ENCODE results near the gene GRK6.
A peak's percentile ranks its signal among the peaks of the same experiment; 100 is the strongest.

Gene GRK6

DNA sequence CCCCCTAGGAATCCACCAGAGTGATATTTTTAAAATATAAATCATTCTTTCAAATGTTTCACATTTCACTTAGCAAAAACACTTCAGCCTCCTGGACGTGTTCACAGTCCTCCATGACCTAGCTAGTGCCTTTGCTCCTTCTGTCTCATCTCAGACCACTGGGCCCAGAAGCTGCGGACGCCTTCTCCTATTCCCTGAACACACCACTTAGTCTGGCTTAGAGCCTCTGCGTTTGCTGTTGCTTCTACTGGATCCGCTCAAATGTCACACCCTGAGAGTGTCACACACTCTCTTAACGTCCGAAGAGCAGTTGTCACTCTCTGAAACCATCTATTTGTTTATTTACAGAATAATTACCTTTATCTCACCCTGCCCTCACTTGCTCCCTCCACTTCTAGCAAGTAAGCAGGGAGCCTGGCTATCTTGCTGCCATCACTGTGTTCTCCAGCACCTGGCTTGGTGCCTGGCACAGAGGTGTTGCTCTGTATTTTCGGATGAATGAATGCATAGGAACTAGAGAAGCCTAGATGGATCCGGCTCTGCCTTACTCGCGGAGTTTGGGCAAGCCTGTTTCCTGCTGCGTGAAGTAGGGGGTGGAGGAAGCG, 1.2 kb upstream of the GRK6 start:
- Histone ChIP-seq H3K4me3 (peak overlapping the region; percentile 67), H3K27ac (peak overlapping the region; percentile 71), H3K4me1 (peaks cover 41% of the 10 kb centered on the region), H3K27me3 (no peaks in the 10 kb centered on the region), H3K36me3 (no peaks in the 10 kb centered on the region), H3K4me2 (peak overlapping the region; percentile 88), H3K9me3 (no peaks in the 10 kb centered on the region), H3K9ac (peak overlapping the region; percentile 73), H4K20me1 (peaks cover 20% of the 10 kb centered on the region)
- no peak for TF ChIP-seq Cebpa-rat (IDR thresholded peaks at IDR 0.05)

- Histone ChIP-seq H4K20me1 (peaks cover 20% of the 10 kb centered on the region), H3K4me2 (peak overlapping the region; percentile 88), H3K9me3 (no peaks in the 10 kb centered on the region), H3K4me3 (peak overlapping the region; percentile 97), H3K36me3 (no peaks in the 10 kb centered on the region), H3K27ac (peak overlapping the region; percentile 71), H3K27me3 (no peaks in the 10 kb centered on the region), H3K9ac (peak overlapping the region; percentile 73), H3K4me1 (peaks cover 48% of the 10 kb centered on the region)
- no peak for TF ChIP-seq Cebpa-rat (IDR thresholded peaks at IDR 0.05)
Measured at GRCh38 chr5:177425801-177426565, 493 bp upstream of the GRK6 start.

DNA sequence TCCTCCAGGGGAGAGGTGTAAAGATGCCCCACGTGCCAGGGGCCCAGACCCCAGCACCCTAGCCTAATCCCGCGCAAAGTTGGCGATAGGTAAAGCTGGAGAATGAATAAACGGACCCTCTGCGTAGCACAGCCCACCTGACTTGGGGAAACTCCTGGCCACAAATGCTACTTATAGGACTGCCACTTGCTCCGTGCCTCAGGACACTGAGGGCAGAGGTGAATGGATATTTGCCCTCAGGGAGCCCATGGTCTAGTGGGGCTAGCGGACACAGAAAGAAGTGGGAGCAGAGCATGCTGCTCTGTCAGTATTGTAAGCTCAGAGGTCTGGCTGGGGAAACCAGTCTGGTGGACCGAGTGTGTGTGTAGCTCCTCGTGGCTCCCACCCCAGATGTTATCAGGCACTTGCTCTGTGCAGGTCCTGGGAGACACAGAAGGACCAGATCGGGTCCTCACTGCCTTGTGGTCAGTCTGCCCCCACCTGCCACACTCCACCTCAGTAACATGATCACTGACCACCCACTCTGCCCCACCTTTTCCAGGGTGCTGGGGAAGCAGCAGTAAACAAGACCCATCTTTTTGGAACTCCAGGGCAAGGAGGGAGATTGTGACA, 841 bp downstream of the GRK6 start:
- Histone ChIP-seq H3K9me3 (no peaks in the 10 kb centered on the region), H3K4me1 (peaks cover 61% of the 10 kb centered on the region), H3K4me3 (peak overlapping the region; percentile 97), H3K9ac (peak overlapping the region; percentile 99), H3K27me3 (no peaks in the 10 kb centered on the region), H4K20me1 (peaks cover 20% of the 10 kb centered on the region), H3K36me3 (peaks cover 2% of the 10 kb centered on the region), H3K27ac (peak overlapping the region; percentile 99), H3K4me2 (peak overlapping the region; percentile 98)
- no peak for TF ChIP-seq Cebpa-rat (IDR thresholded peaks at IDR 0.05)

DNA sequence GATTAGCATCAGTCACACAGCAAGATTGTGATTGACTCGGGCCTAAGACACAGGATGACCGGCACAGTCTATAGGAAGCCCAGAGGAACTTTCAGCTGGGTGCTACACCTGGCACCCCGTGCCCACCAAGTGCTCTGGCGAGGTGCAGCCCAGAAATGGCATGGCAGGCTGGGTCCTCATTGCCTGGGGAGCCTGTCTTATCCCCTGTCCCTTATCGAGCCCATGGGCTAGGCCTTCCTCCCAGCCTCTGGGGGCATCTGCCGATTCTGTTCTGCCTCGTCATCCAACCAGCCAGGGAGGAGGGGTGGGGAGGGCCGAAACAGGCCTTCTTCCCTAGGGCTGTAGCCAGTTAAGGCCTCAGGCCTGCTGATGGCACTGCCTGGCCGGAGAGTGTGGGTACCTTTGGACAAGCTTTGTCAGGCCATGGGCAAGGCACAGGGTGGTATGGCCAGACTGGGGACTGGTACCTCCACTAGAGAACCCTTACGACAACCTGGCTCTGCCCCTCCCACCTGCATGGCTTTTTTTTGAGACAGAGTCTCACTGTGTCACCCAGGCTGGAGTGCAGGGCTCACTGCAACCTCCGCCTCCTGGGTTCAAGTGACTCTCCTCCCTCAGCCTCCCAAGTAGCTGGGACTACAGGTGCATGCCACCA, 1.6 kb downstream of the GRK6 start:
- peaks cover 9% of the 10 kb centered on the region for H3K36me3 ChIP-seq
- H3K27ac ChIP-seq, result peak overlapping the region; percentile 99
- peaks cover 68% of the 10 kb centered on the region for H3K4me1 ChIP-seq
- H4K20me1 ChIP-seq, result peaks cover 20% of the 10 kb centered on the region
- peak overlapping the region; percentile 98 for H3K4me2 ChIP-seq
- no peak for TF ChIP-seq Cebpa-rat (IDR thresholded peaks at IDR 0.05)
- H3K9ac ChIP-seq, result peak overlapping the region; percentile 99
- no peaks in the 10 kb centered on the region for H3K9me3 ChIP-seq
- no peaks in the 10 kb centered on the region for H3K27me3 ChIP-seq
- peak overlapping the region; percentile 97 for H3K4me3 ChIP-seq

DNA sequence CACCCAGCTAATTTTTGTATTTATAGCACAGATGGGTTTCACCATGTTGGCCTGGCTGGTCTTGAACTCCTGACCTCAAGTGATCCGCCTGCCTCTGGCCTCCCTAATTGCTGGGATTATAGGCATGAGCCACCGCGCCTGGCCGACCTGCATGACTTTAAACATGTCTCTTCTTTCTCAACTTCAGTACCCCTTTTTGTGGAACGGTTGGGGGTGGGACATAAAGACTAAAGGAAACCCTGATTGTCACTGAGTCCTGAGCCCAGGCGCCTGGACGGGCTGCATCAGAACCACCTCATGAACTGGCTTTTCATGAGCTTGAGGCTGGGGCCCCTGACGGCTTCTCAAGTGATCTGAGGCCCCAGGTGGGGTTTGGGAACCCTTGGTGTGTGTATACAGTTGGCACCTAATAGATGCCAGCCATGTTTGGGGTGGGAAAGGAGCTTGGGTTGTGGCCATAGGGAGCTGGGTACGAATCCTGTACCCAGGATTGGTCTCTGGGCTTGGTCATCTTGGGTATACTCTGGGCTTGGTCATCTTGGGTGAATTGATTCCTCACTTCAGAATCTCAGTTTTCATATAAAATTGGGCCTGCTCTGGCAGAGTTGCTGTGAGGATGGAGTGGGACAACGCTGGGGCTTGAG, 2.2 kb downstream of the GRK6 start:
- peak overlapping the region; percentile 97 for H3K4me3 ChIP-seq
- H3K9me3 ChIP-seq, result no peaks in the 10 kb centered on the region
- peak overlapping the region; percentile 99 for H3K9ac ChIP-seq
- H3K27me3 ChIP-seq, result no peaks in the 10 kb centered on the region
- H3K36me3 ChIP-seq, result peaks cover 16% of the 10 kb centered on the region
- H4K20me1 ChIP-seq, result peaks cover 20% of the 10 kb centered on the region
- no peak for TF ChIP-seq Cebpa-rat (IDR thresholded peaks at IDR 0.05)
- H3K4me2 ChIP-seq, result peak overlapping the region; percentile 98
- peaks cover 75% of the 10 kb centered on the region for H3K4me1 ChIP-seq
- H3K27ac ChIP-seq, result peak overlapping the region; percentile 99

GRCh38 chr5:177429248-177430040, 3.0 kb downstream of the GRK6 start:
- Histone ChIP-seq H3K27me3 (no peaks in the 10 kb centered on the region), H3K4me3 (peak overlapping the region; percentile 97), H3K9me3 (no peaks in the 10 kb centered on the region), H3K9ac (peak overlapping the region; percentile 99), H4K20me1 (peaks cover 20% of the 10 kb centered on the region), H3K36me3 (peaks cover 23% of the 10 kb centered on the region), H3K4me2 (peak overlapping the region; percentile 98), H3K27ac (peak overlapping the region; percentile 99), H3K4me1 (peaks cover 82% of the 10 kb centered on the region)
- peak; percentile 73; the same call in 1 of the 2 replicates for TF ChIP-seq Cebpa-rat (IDR thresholded peaks at IDR 0.05)

DNA sequence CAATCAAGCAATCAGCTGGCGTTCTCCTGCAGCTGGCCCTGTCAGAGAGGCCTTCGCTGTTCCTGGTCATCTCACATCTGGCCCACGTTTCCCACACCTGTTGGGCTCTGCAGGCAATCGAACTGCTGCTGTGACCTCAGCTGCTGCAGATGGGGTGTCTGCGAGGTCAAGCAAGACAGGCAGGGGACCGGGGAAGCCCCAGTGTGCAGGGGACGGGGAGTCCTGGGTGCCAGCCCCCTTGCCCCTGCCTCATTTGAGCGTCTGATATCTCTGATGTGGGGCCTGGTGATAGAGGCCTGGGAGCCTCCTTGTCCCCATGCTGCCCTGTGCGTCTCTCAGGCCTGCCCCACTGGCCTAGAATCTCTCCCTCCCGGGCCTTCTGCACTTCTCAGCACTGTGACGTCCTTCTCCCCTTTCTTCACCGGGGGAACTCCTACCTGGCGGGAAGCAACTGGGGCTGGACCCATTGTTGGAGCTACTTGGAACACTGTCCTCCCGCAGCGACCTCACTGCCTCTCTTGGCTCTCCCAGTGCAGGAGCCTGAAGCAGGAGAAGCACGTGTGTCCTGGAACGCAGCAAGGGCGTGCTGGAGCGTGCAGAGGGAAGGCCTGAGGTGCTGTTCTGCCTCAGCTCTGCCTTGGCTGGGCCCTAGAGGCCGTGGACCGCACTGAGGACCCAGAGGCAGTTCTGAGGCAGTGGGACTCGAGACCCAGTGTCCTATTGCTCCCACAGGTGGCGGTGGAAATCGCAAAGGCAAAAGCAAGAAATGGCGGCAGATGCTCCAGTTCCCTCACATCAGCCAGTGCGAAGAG, 3.9 kb downstream of the GRK6 start:
- peak overlapping the region; percentile 99 for H3K27ac ChIP-seq
- H3K27me3 ChIP-seq, result no peaks in the 10 kb centered on the region
- peak overlapping the region; percentile 97 for H3K4me3 ChIP-seq
- H3K9ac ChIP-seq, result peak overlapping the region; percentile 99
- peak overlapping the region; percentile 98 for H3K4me2 ChIP-seq
- peaks cover 82% of the 10 kb centered on the region for H3K4me1 ChIP-seq
- peaks cover 32% of the 10 kb centered on the region for H3K36me3 ChIP-seq
- peaks cover 20% of the 10 kb centered on the region for H4K20me1 ChIP-seq
- H3K9me3 ChIP-seq, result no peaks in the 10 kb centered on the region
- no peak for TF ChIP-seq Cebpa-rat (IDR thresholded peaks at IDR 0.05)

DNA sequence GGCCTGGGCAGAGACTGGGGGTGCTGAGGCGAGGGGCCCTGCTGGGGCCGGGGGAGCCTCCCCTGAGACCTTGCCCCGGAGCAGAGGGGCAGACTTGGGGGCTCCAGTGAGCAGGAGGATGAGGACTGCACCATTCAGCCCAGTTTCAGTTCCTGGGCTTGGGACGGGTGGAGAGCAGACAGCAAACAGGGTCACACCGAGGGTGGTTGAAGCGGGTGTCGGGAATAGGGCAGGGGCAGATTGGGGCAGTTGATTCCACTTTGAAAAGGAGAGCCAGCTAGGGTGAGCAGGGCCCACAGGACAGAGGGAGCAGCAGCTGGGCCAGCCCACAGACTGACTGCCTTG, 4.5 kb downstream of the GRK6 start:
- peaks cover 38% of the 10 kb centered on the region for H3K36me3 ChIP-seq
- peaks cover 77% of the 10 kb centered on the region for H3K4me1 ChIP-seq
- TF ChIP-seq Cebpa-rat (IDR thresholded peaks at IDR 0.05), result no peak
- H3K27me3 ChIP-seq, result no peaks in the 10 kb centered on the region
- no peaks in the 10 kb centered on the region for H3K9me3 ChIP-seq
- peak overlapping the region; percentile 98 for H3K4me2 ChIP-seq
- peak overlapping the region; percentile 97 for H3K4me3 ChIP-seq
- H4K20me1 ChIP-seq, result peaks cover 20% of the 10 kb centered on the region
- peak overlapping the region; percentile 99 for H3K9ac ChIP-seq
- peak overlapping the region; percentile 99 for H3K27ac ChIP-seq
